Measurements from ENCODE around the gene LRCH3.

Gene LRCH3

DNA sequence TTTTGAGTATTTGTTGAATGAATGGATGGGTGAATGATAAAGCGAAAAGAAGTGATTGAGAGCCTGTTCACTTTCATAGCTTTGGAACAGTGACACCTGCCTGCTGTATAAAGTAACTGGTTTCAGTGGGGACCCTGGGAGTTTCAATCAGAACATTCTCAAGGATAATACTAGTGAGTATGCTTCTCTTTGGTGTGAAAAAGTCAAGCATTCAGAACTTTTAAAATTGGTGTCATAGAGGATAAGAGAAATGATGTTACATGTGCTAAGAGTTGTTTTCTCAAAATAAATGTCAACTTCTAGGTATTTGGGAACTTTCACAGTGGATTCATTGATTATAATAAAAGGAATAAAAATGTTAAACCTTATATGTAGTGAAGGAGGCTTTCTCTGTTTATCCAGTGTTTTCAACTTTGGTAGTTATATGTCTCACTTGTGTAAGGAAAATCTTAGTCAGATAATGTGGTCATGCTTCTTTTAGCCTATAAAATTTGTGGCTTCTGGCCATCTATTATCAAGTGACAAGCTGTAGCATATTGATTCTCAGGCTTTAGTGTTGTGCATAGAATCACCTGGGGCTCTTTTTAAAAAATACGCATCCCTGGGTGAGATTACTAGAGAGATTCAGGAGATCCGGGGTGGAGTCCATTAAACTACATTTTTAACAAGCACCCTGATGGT is 11.9 kb downstream of the LRCH3 start:
- Histone ChIP-seq H3K27ac (no peak overlapping the region), H3K4me2 (ENCODE audit: low read length) (no peak overlapping the region), H2AFZ (no peak overlapping the region), H3K9ac (no peak overlapping the region), H3K79me2 (peaks cover 5% of the 10 kb centered on the region), H3K36me3 (ENCODE audit: control insufficient read depth, insufficient read depth, low read length) (no peaks in the 10 kb centered on the region), H3K4me1 (peaks cover under 1% of the 10 kb centered on the region), H3K4me3 (ENCODE audit: low read depth, low read length) (no peak overlapping the region), H3K9me3 (ENCODE audit: control insufficient read depth, low read length) (no peaks in the 10 kb centered on the region), H3K27me3 (ENCODE audit: control insufficient read depth, insufficient read depth, low read length) (no peaks in the 10 kb centered on the region)
- TF ChIP-seq, protein P1, sequence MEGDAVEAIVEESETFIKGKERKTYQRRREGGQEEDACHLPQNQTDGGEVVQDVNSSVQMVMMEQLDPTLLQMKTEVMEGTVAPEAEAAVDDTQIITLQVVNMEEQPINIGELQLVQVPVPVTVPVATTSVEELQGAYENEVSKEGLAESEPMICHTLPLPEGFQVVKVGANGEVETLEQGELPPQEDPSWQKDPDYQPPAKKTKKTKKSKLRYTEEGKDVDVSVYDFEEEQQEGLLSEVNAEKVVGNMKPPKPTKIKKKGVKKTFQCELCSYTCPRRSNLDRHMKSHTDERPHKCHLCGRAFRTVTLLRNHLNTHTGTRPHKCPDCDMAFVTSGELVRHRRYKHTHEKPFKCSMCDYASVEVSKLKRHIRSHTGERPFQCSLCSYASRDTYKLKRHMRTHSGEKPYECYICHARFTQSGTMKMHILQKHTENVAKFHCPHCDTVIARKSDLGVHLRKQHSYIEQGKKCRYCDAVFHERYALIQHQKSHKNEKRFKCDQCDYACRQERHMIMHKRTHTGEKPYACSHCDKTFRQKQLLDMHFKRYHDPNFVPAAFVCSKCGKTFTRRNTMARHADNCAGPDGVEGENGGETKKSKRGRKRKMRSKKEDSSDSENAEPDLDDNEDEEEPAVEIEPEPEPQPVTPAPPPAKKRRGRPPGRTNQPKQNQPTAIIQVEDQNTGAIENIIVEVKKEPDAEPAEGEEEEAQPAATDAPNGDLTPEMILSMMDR (IDR thresholded peaks at IDR 0.05): no peak

DNA sequence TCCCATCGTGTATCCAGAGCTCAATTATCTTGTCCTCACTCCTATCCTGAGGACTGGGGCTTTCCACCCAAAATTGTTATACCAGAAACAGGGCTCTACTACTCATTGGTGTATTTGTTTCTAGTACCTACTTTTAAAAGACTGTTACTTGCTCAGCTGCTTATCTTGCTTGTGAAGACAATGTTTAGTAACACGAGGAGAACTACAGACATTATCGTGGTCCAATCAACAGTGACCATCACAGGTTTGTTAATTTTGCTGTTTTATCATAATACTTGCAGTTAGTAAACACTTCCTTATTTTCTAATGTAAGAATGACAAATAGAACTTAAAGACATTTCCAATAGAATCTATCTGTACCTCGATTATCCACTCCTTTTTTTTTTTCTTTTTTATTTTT is 13.5 kb downstream of the LRCH3 start:
- no peaks in the 10 kb centered on the region for H3K27me3 ChIP-seq (ENCODE audit: control insufficient read depth, insufficient read depth, low read length)
- H3K4me1 ChIP-seq: peaks cover 6% of the 10 kb centered on the region
- H3K27ac ChIP-seq: no peak overlapping the region
- H2AFZ ChIP-seq: no peak overlapping the region
- H3K9ac ChIP-seq: no peak overlapping the region
- no peaks in the 10 kb centered on the region for H3K36me3 ChIP-seq (ENCODE audit: control insufficient read depth, insufficient read depth, low read length)
- TF ChIP-seq, protein P1 (IDR thresholded peaks at IDR 0.05): no peak
- H3K79me2 ChIP-seq: peaks cover 5% of the 10 kb centered on the region
- no peaks in the 10 kb centered on the region for H3K9me3 ChIP-seq (ENCODE audit: control insufficient read depth, low read length)
- no peak overlapping the region for H3K4me2 ChIP-seq (ENCODE audit: low read length)
- H3K4me3 ChIP-seq (ENCODE audit: low read depth, low read length): no peak overlapping the region

DNA sequence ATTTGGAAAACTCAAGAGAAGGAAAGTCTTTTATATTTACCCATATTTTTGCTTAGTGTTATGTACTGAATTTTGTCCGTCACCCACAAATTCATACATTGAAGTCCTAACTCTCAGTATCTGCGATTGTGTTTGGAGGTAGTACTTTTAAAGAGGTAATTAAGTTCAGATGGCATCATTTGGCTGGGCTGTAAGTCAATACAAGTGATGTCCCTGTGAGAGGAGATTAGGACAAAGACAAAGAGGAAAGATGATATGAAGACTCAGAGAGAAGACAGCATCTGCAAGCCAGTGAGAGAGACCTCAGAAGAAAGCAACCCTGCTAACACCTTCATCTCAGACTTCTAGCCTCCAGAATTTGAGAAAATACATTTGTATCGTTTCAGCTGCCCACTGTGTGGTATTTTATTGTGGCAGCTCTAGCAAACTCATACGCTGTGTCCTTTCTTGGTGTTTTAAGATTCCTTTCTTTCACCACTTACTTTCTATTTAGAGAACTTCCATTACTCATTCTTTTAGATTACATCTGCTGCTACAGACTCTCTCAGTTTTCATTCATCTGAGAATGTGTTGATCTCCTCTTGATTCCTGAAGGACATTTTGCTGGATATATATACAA is 17.0 kb downstream of the LRCH3 start:
- TF ChIP-seq, protein P1 (IDR thresholded peaks at IDR 0.05): no peak
- no peak overlapping the region for H3K4me2 ChIP-seq (ENCODE audit: low read length)
- H3K27ac ChIP-seq: no peak overlapping the region
- H3K9ac ChIP-seq: no peak overlapping the region
- H2AFZ ChIP-seq: no peak overlapping the region
- peaks cover 13% of the 10 kb centered on the region for H3K79me2 ChIP-seq
- H3K4me3 ChIP-seq (ENCODE audit: low read depth, low read length): no peak overlapping the region
- H3K4me1 ChIP-seq: peaks cover 6% of the 10 kb centered on the region
- no peaks in the 10 kb centered on the region for H3K36me3 ChIP-seq (ENCODE audit: control insufficient read depth, insufficient read depth, low read length)
- no peaks in the 10 kb centered on the region for H3K27me3 ChIP-seq (ENCODE audit: control insufficient read depth, insufficient read depth, low read length)
- H3K9me3 ChIP-seq (ENCODE audit: control insufficient read depth, low read length): no peaks in the 10 kb centered on the region

DNA sequence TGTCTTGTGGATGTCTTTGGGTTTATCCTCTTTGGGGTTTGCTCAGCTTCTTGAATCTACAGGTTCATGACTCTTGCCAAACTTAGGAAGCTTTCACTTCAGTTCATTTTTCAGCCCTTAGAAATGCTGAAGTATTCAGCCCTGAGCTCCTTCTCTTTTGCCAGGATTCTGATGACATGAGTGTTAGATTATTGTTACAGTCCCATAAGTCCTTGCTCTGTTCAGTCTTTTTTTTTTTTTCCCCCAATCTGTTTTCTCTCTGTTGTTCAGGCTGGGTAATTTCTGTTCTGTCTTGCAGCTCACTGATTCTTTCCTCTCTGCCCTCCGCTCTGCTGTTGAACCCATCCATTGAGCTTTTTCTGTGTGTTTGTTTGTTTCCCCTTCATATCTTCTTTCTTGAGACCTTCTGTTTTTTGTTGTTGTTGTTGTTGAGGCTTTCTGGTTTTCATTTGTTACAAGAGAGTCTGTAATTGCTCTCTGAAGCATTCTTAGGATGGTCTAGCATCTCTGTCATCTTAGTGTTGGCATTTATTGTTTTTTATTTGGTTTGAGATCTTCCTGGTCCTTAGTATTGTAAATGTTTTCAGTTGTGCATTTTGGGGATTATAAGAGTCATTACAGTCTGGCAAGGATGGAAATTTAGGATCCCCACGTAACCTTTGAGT is 18.4 kb downstream of the LRCH3 start:
- Histone ChIP-seq H3K9ac (no peak overlapping the region), H3K27me3 (ENCODE audit: control insufficient read depth, insufficient read depth, low read length) (no peaks in the 10 kb centered on the region), H3K4me1 (peaks cover 6% of the 10 kb centered on the region), H3K36me3 (ENCODE audit: control insufficient read depth, insufficient read depth, low read length) (no peaks in the 10 kb centered on the region), H3K4me2 (ENCODE audit: low read length) (no peak overlapping the region), H3K27ac (no peak overlapping the region), H2AFZ (no peak overlapping the region), H3K9me3 (ENCODE audit: control insufficient read depth, low read length) (no peaks in the 10 kb centered on the region), H3K4me3 (ENCODE audit: low read depth, low read length) (no peak overlapping the region), H3K79me2 (peaks cover 18% of the 10 kb centered on the region)
- TF ChIP-seq, protein P1 (IDR thresholded peaks at IDR 0.05): no peak
